Vagina (tissue), 2 donors: Measurements from ENCODE around the gene MAEL. TPM values are rescaled to one million over a fixed set of nuclear protein-coding genes. Genes with fewer than 3 reads are reported as not detected.

Source experiments
- DNase-seq, 2 donors: peaks; one replicate each; pipeline ENCODE4 v3.0.0-alpha.2; 2017; ENCODE audit errors: extremely low spot score in 2 of 2
- H3K27ac ChIP-seq: fragments of 200-600 bp; sonication (generic); one replicate; pipeline ENCODE4 v1.5.1; 2019
- H3K27me3 ChIP-seq: fragments of 200-600 bp; sonication (generic); one replicate; pipeline ENCODE4 v1.5.1; 2019
- H3K36me3 ChIP-seq, 2 donors: fragments of 200-600 bp; sonication (generic); one replicate each; pipeline ENCODE4 v1.5.1; 2017 to 2019
- H3K4me1 ChIP-seq: fragments of 200-600 bp; sonication (generic); one replicate; pipeline ENCODE4 v1.5.1; 2019
- H3K4me3 ChIP-seq, 2 donors: fragments of 200-600 bp; sonication (generic); 1 replicate in 1 of 2; 2 replicates in 1 of 2; pipeline ENCODE4 v1.5.1; 2016 to 2019
- H3K9me3 ChIP-seq: fragments of 200-600 bp; sonication (generic); one replicate; pipeline ENCODE4 v1.5.1; 2019
- CTCF ChIP-seq, 3 experiments: fragments of 450-650 bp in 2 of 3; fragments of 200-600 bp in 1 of 3; sonication (generic) in 1 of 3; IDR thresholded peaks; one replicate each; pipeline ENCODE4 v1.5.1; 2017 to 2019; ENCODE audit warnings: antibody characterized with exemption in 3 of 3, mild to moderate bottlenecking in 2 of 3, moderate library complexity in 2 of 3
- POLR2A ChIP-seq, 2 donors: fragments of 450-650 bp; IDR thresholded peaks; one replicate each; pipeline ENCODE4 v1.6.1; 2017; ENCODE audit warnings: antibody characterized with exemption in 2 of 2, mild to moderate bottlenecking in 2 of 2, moderate library complexity in 2 of 2
- POLR2AphosphoS5 ChIP-seq, 2 donors: sonication (generic); formaldehyde crosslinking; IDR thresholded peaks; one replicate each; pipeline ENCODE4 v1.9.0; 2017; ENCODE audit warnings: antibody characterized with exemption in 2 of 2, mild to moderate bottlenecking in 2 of 2, low read depth in 1 of 2; ENCODE audit not compliant: insufficient read depth in 1 of 2
- intact Hi-C: fragments of 100-400 bp; cut with DNase I; formaldehyde crosslinking; loops from one replicate; pipeline ENCODE4 v1.15.1; 2023
- total RNA-seq: library from RNA; depleted of rRNA; stranded (reverse); fragments of >200 nt; gene quantifications from one replicate; pipeline ENCODE4 v1.2.3, GENCODE V29; 2016

MAEL gene
- total RNA-seq, 1 donor from 2014 or later, result not detected

- no peak overlapping the region for H3K27ac ChIP-seq
- no peaks in the 10 kb centered on the region for H3K27me3 ChIP-seq
- TF ChIP-seq POLR2AphosphoS5 (IDR thresholded peaks at IDR 0.05; ENCODE audit: insufficient read depth in 1 of 2, low read depth in 1 of 2) (no peak), POLR2A (IDR thresholded peaks at IDR 0.05) (no peak), CTCF (IDR thresholded peaks at IDR 0.05) (no peak)
- peaks cover 7% of the 10 kb centered on the region for H3K4me1 ChIP-seq
- intact Hi-C loops, result loop anchor here (10.0 kb wide), 1 partner anchor 140 kb away; no protein-coding TSS in a partner anchor
- no peak overlapping the region for H3K4me3 ChIP-seq
- H3K9me3 ChIP-seq, result no peaks in the 10 kb centered on the region
- no peak for DNase-seq
- no peaks in the 10 kb centered on the region for H3K36me3 ChIP-seq
Observed at GRCh38 chr1:167054531-167054930, 65.5 kb downstream of the MAEL start.

- no peaks in the 10 kb centered on the region for H3K9me3 ChIP-seq
- no peaks in the 10 kb centered on the region for H3K27me3 ChIP-seq
- no peak overlapping the region for H3K4me3 ChIP-seq
- H3K27ac ChIP-seq, result no peak overlapping the region
- H3K4me1 ChIP-seq, result peaks cover 7% of the 10 kb centered on the region
- intact Hi-C loops, result loop anchor here (10.0 kb wide), 1 partner anchor 140 kb away; no protein-coding TSS in a partner anchor
- H3K36me3 ChIP-seq, result no peaks in the 10 kb centered on the region
- TF ChIP-seq POLR2A (IDR thresholded peaks at IDR 0.05), result no peak
- no peak for TF ChIP-seq CTCF (IDR thresholded peaks at IDR 0.05)
- no peak for TF ChIP-seq POLR2AphosphoS5 (IDR thresholded peaks at IDR 0.05; ENCODE audit: insufficient read depth in 1 of 2, low read depth in 1 of 2)
- DNase-seq, result no peak
Observed at GRCh38 chr1:167054946-167055630, 66.0 kb downstream of the MAEL start.

- Histone ChIP-seq H3K36me3 (no peaks in the 10 kb centered on the region), H3K4me1 (peaks cover 7% of the 10 kb centered on the region), H3K4me3 (no peak overlapping the region), H3K27me3 (no peaks in the 10 kb centered on the region), H3K27ac (no peak overlapping the region), H3K9me3 (no peaks in the 10 kb centered on the region)
- TF ChIP-seq CTCF (IDR thresholded peaks at IDR 0.05) (no peak), POLR2AphosphoS5 (IDR thresholded peaks at IDR 0.05; ENCODE audit: insufficient read depth in 1 of 2, low read depth in 1 of 2) (no peak), POLR2A (IDR thresholded peaks at IDR 0.05) (no peak)
- DNase-seq, result peak in 1 of 2 donors; percentile 64
- intact Hi-C loops, result loop anchor here (10.0 kb wide), 1 partner anchor 142 kb away; no protein-coding TSS in a partner anchor
Observed at GRCh38 chr1:167056529-167057231, 67.6 kb downstream of the MAEL start.

GRCh38 chr1:167057241-167057688 lies 68.2 kb downstream of the MAEL start:
- no peak for TF ChIP-seq POLR2A (IDR thresholded peaks at IDR 0.05)
- H3K27me3 ChIP-seq, result no peaks in the 10 kb centered on the region
- no peak overlapping the region for H3K4me3 ChIP-seq
- intact Hi-C loops, result loop anchor here (10.0 kb wide), 1 partner anchor 142 kb away; no protein-coding TSS in a partner anchor
- no peaks in the 10 kb centered on the region for H3K36me3 ChIP-seq
- DNase-seq, result peak in 1 of 2 donors; percentile 56
- no peaks in the 10 kb centered on the region for H3K9me3 ChIP-seq
- peaks cover 7% of the 10 kb centered on the region for H3K4me1 ChIP-seq
- no peak overlapping the region for H3K27ac ChIP-seq

GRCh38 chr1:167059045-167059808 lies 70.1 kb downstream of the MAEL start:
- H3K27ac ChIP-seq, result no peak overlapping the region
- H3K4me1 ChIP-seq, result peaks cover 7% of the 10 kb centered on the region
- no peak overlapping the region for H3K4me3 ChIP-seq
- no peaks in the 10 kb centered on the region for H3K9me3 ChIP-seq
- H3K27me3 ChIP-seq, result no peaks in the 10 kb centered on the region
- H3K36me3 ChIP-seq, result no peaks in the 10 kb centered on the region
- intact Hi-C loops, result loop anchor here (10.0 kb wide), 1 partner anchor 144 kb away; no protein-coding TSS in a partner anchor
- peak in 1 of 2 donors; percentile 79 for DNase-seq
- TF ChIP-seq POLR2A (IDR thresholded peaks at IDR 0.05), result no peak
- peak; percentile 77 to 98 (median 85) for TF ChIP-seq CTCF (IDR thresholded peaks at IDR 0.05)
